Fibroblast of mammary gland (primary cell): Measurements from ENCODE around the gene TCF15.

Experiments
- DNase-seq: peaks from one replicate; pipeline ENCODE4 v3.0.0-alpha.2; 2010; ENCODE audit warnings: low read depth
- H3K4me3 ChIP-seq: 2 replicates; pipeline ENCODE4 v1.5.1; 2011; ENCODE audit warnings: low read depth, mild to moderate bottlenecking, low read length, moderate library complexity; ENCODE audit not compliant: control insufficient read depth
- TF ChIP-seq, protein P1 (sequence below): conservative IDR thresholded peaks from 2 replicates; pipeline ENCODE4 v1.5.1; 2011; ENCODE audit warnings: low read depth, low read length, inconsistent platforms; ENCODE audit not compliant: control insufficient read depth, insufficient read depth

The TCF15 gene

DNA sequence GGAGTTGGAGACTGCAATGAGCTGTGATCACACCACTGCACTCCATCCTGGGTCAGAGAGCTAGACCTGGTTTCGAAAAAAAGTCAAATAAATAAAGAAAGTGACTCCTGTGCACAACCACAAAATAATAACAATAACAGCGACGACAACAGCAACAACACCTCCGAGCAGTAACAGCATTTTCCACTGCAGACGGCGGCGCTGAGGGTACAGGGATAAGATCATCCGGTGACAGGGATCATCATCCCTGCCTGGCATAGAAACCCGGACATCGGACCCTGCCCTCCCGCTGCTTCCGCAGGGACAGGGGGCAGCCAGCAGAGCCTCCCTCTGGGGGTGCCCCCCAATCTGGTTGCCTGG, 31.4 kb upstream of the TCF15 start:
- no peak for DNase-seq
- TF ChIP-seq, protein P1, sequence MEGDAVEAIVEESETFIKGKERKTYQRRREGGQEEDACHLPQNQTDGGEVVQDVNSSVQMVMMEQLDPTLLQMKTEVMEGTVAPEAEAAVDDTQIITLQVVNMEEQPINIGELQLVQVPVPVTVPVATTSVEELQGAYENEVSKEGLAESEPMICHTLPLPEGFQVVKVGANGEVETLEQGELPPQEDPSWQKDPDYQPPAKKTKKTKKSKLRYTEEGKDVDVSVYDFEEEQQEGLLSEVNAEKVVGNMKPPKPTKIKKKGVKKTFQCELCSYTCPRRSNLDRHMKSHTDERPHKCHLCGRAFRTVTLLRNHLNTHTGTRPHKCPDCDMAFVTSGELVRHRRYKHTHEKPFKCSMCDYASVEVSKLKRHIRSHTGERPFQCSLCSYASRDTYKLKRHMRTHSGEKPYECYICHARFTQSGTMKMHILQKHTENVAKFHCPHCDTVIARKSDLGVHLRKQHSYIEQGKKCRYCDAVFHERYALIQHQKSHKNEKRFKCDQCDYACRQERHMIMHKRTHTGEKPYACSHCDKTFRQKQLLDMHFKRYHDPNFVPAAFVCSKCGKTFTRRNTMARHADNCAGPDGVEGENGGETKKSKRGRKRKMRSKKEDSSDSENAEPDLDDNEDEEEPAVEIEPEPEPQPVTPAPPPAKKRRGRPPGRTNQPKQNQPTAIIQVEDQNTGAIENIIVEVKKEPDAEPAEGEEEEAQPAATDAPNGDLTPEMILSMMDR, result no peak
- no peak overlapping the region for H3K4me3 ChIP-seq

DNA sequence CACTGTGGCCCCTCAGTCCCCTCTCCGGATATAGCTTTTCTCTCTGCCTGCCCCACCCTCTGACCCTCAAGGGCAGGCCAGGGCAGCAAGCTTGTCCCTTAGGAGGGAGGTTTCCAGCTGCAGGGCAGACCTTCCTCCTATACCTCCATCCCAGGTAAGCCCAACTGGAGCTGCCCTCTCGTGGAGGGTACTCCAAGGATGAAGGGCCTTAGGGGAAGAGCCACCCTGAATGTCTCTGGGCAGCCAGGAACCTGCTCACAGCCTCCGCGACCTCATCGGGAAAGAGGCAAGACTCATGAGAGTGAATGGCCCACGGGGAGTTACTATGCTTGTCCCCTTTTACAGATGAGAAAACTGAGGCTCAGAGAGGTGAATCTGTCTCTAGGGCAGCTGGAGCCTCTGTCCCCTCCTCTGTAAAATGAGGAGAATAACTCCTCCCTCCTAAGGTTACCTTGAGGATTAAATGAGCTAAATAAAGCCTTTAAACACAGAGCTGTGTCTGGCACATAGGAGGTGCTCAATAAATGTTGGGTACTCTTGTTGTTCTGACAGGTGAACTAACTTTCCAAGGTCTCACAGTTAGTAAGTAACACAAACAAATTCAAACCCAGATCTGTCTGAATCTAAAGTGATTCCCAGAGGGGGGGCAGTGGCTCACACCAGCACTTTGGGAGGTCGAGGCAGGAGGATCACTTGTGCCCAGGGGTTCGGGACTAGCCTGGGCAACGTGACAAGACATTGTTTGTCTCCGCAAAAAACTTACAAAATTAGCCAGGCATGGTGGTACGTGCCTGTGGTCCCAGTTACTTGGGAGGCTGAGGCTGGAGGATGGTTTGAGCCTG, 30.8 kb upstream of the TCF15 start:
- H3K4me3 ChIP-seq, result no peak overlapping the region
- DNase-seq, result no peak
- TF ChIP-seq, protein P1, result no peak

DNA sequence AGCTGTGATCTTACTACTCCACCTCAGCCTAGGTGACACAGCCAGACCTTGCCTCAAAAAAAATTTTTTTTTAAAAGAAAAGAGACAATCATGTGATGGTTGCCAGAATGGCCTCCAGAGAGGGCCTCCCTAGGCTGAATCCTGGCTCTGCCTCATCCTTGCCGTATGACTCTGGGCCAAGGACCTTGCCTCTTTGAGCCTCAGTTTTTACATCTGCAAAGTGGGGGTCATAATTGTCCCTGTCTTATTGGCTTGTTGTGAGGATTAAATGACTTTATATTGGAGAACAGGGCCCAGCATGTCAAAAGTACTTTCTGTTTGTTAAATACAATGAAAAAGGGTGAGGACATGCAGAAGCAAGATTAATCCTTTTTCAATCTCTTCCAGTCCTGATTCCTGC, 28.5 kb upstream of the TCF15 start:
- TF ChIP-seq, protein P1, result no peak
- DNase-seq, result no peak
- no peak overlapping the region for H3K4me3 ChIP-seq

DNA sequence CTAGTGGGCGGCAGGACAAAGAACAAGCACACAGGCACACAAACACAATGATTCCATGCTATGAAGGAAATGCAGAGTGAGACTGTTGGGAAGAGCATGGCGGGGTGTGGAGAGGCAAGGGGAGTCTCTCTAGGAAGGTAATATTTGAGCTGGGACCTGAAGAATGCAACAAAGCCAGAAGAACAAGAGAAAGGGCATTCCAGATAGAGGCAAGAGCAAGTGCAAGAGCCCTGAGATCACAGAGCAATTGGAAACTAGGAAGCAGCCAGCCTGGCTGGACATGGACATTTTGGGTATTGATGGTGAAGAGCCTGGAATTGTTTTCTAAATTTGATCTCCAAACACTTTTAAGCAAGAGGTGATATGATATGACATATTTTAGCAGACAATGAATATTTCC, 27.4 kb upstream of the TCF15 start:
- H3K4me3 ChIP-seq, result no peak overlapping the region
- TF ChIP-seq, protein P1, result no peak
- DNase-seq, result no peak

DNA sequence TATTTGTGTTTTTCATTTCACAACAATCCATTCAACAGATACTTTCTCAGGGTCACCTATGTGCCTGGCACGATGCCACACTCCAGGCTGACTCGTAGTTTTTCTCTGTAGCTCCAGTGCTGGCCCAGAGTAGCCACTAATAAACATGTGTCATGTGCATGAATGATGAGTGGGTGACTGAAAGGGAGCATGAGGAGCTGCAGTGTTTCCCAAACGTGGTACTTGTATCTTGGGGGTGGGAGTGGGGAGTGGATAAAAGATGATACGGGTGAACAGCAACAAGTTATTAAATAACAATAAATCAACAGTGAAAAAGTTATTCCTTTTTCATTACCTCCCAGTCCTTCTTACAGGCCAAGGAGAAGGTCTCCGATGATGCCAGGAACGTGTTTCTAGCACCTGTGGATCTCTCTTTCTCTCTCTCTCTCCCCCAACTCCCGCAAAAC, 25.8 kb upstream of the TCF15 start:
- DNase-seq, result no peak
- H3K4me3 ChIP-seq, result no peak overlapping the region
- TF ChIP-seq, protein P1, result no peak

DNA sequence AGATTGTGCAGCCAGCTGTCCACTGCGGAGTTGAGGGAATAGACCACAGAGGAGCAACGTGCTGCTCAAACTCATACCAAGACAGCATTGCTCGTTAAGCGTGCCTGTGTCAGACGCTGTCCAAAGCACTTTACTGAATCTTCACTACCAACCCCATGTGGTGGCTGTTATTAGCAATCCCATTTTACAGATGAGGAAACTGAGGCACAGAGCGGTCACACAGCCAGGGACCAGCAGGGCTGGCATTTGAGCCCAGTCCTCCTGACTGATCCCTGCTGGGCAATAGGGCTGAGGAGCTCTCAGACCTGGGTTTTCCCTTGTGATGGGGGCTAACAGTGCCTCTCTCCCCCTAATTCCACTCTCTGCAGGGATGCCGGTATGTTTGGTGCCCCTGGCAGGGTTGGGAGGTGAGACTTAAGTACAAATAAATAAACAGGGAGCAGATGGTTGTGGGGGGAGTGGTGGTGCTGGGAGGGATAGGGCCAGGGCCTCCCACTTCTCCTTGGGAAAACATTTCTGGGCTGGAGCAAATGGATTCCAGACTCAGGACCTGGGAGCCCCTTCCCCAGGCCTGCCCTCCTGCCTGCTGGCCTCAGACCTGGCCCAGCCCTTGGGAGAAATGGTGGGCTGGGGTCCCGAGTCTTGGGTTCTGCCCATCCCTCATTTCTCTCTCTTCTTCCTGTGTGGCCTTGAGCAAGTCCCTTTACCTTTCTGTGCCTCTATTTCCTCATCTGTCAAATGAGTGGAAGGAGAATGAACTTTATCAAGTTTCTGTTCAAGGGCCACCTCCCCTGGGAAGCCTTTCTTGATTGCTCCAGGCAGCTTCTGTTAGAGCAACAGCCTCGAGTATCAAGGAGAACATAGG, 25.2 kb upstream of the TCF15 start:
- no peak for DNase-seq
- no peak overlapping the region for H3K4me3 ChIP-seq
- TF ChIP-seq, protein P1, result no peak
